Endothelial cell of umbilical vein (primary cell): ENCODE results near the gene ALDH1L1. TPM values are rescaled to one million over a fixed set of nuclear protein-coding genes. Genes with fewer than 3 reads are reported as not detected.
A peak's percentile ranks its signal among the peaks of the same experiment; 100 is the strongest.

Source experiments
- BruUV-seq: library from RNA; stranded (reverse); fragments of 400-500 nt; replicated peaks from 2 replicates; lab custom pipeline; 2021; lab: Mats Ljungman, UMichigan
- CTCF ChIA-PET: fragments of 300-600, 350-600 bp; sonication (Branson Sonifier 250); formaldehyde crosslinking; loops from one replicate; lab custom pipeline; 2021; ENCODE audit warnings: antibody characterized with exemption, inconsistent platforms; lab: Charles Lee
- POLR2A ChIA-PET: fragments of 300-600, 350-600 bp; sonication (Branson Sonifier 250); formaldehyde crosslinking; loops from one replicate; lab custom pipeline; 2021; ENCODE audit warnings: antibody characterized with exemption, inconsistent platforms; lab: Charles Lee
- DNase-seq: peaks from one replicate; pipeline ENCODE4 v3.0.0-alpha.2; 2011; ENCODE audit warnings: low read depth, low spot score
- FAIRE-seq: peaks from 2 replicates; lab custom pipeline; 2011; peaks lifted over from hg19 to GRCh38; lab: Jason Lieb, UNC
- H2AFZ ChIP-seq: 2 replicates; pipeline ENCODE4 v1.6.0; 2012; ENCODE audit warnings: low read depth, low read length, control low read depth, inconsistent platforms
- H3K27ac ChIP-seq: 2 replicates; pipeline ENCODE4 v1.5.1; 2011; ENCODE audit warnings: low read depth, mild to moderate bottlenecking, control low read depth, low read length, moderate library complexity; ENCODE audit not compliant: insufficient read depth
- H3K27me3 ChIP-seq, 2 experiments: 2 replicates each; pipeline versions ENCODE4 v1.6.0 to v1.6.1; 2011; ENCODE audit warnings: low read length in 2 of 2, mixed read lengths in 1 of 2; ENCODE audit not compliant: control insufficient read depth in 2 of 2, insufficient read depth in 2 of 2
- H3K36me3 ChIP-seq, 2 experiments: 2 replicates in 1 of 2; 3 replicates in 1 of 2; pipeline ENCODE4 v1.5.1; 2011; ENCODE audit warnings: low read length in 2 of 2, mild to moderate bottlenecking in 1 of 2, moderate library complexity in 1 of 2; ENCODE audit not compliant: control insufficient read depth in 2 of 2, insufficient read depth in 2 of 2; ENCODE audit errors: extremely low read depth in 1 of 2
- H3K4me1 ChIP-seq: 3 replicates; pipeline ENCODE4 v1.5.1; 2011; ENCODE audit warnings: mild to moderate bottlenecking, low read length; ENCODE audit not compliant: control insufficient read depth, insufficient read depth; ENCODE audit errors: extremely low read depth
- H3K4me2 ChIP-seq: 2 replicates; pipeline ENCODE4 v1.6.1; 2011; ENCODE audit warnings: low read length, control low read depth, mixed read lengths; ENCODE audit not compliant: insufficient read depth
- H3K4me3 ChIP-seq, 3 experiments: fragments of 200-600 bp in 1 of 3; sonication (generic), shearing (Covaris generic) in 1 of 3; replicated peaks in 1 of 3; 2 replicates each; pipeline ENCODE4 v1.5.1; 2011 to 2016; ENCODE audit warnings: control low read depth in 3 of 3, low read length in 3 of 3, mild to moderate bottlenecking in 2 of 3, inconsistent platforms in 1 of 3, low read depth in 1 of 3, moderate library complexity in 1 of 3; ENCODE audit not compliant: insufficient read depth in 1 of 3
- H3K79me2 ChIP-seq: 2 replicates; pipeline ENCODE4 v1.6.0; 2012; ENCODE audit warnings: low read length, inconsistent platforms; ENCODE audit not compliant: control insufficient read depth, insufficient read depth
- H3K9ac ChIP-seq: replicated peaks from 2 replicates; pipeline ENCODE3; 2011; ENCODE audit warnings: low read length, control low read depth; ENCODE audit not compliant: insufficient read depth; ENCODE audit errors: extremely low read depth
- H3K9me1 ChIP-seq: replicated peaks from 3 replicates; pipeline ENCODE4 v1.6.0; 2011; ENCODE audit warnings: mild to moderate bottlenecking, low read length; ENCODE audit not compliant: control insufficient read depth, insufficient read depth; ENCODE audit errors: extremely low read depth
- H3K9me3 ChIP-seq: replicated peaks from 2 replicates; pipeline ENCODE4 v1.5.1; 2012; ENCODE audit warnings: low read length, inconsistent platforms; ENCODE audit not compliant: control insufficient read depth, insufficient read depth
- H4K20me1 ChIP-seq: replicated peaks from 2 replicates; pipeline ENCODE3; 2011; ENCODE audit warnings: mild to moderate bottlenecking, low read length; ENCODE audit not compliant: control insufficient read depth, insufficient read depth; ENCODE audit errors: extremely low read depth
- CTCF ChIP-seq, 2 donors: IDR thresholded peaks; 1 replicate in 1 of 2; 2 replicates in 1 of 2; pipeline ENCODE4 v1.5.1; 2011; ENCODE audit warnings: low read length in 2 of 2, mild to moderate bottlenecking in 2 of 2, moderate library complexity in 2 of 2, control low read depth in 1 of 2, inconsistent platforms in 1 of 2, low read depth in 1 of 2; ENCODE audit not compliant: insufficient read depth in 1 of 2; ENCODE audit errors: extremely low read depth in 1 of 2
- FOS ChIP-seq: IDR thresholded peaks from 2 replicates; pipeline ENCODE4 v1.6.1; 2011; ENCODE audit warnings: mild to moderate bottlenecking, low read length, moderate library complexity, borderline replicate concordance; ENCODE audit not compliant: insufficient read depth
- GATA2 ChIP-seq: IDR thresholded peaks from 2 replicates; pipeline ENCODE4 v1.7.0; 2011; ENCODE audit warnings: low read depth, mild to moderate bottlenecking, moderate library complexity, mixed read lengths, low read length; ENCODE audit not compliant: insufficient read length, insufficient read depth
- JUN ChIP-seq: IDR thresholded peaks from 2 replicates; pipeline ENCODE4 v1.6.1; 2011; ENCODE audit warnings: borderline replicate concordance, low read depth; ENCODE audit not compliant: insufficient read length, insufficient read depth
- MAX ChIP-seq: IDR thresholded peaks from 2 replicates; pipeline ENCODE4 v1.6.1; 2011; ENCODE audit not compliant: insufficient read depth, insufficient read length
- dilution Hi-C: fragments of 300-500 bp; cut with MboI; formaldehyde crosslinking; loops from one replicate; pipeline ENCODE4 v1.15.0; 2019; ENCODE audit warnings: low sequenced_read_pairs; ENCODE audit not compliant: extremely low pct_ligation_motif_present
- intact Hi-C: fragments of 100-400 bp; cut with micrococcal nuclease; formaldehyde crosslinking; loops from one replicate; pipeline ENCODE4 v1.10.0; 2022
- polyA plus RNA-seq, 4 experiments: library from polyadenylated mRNA; depleted of rRNA in 3 of 4; stranded (reverse) in 3 of 4; unstranded in 1 of 4; fragments of >200 nt; gene quantifications; 2 replicates each; pipeline versions ENCODE4 v1.2.1 to v1.2.3, GENCODE V29; 2011 to 2012; ENCODE audit warnings: missing spikeins in 1 of 4
- total RNA-seq: library from RNA; stranded (reverse); gene quantifications from 2 replicates; pipeline ENCODE4 v1.2.3, GENCODE V29; 2021

Gene ALDH1L1
- total and polyA plus RNA-seq, 2 donors (not counting 3 experiments of a cell fraction or from before 2014, with no cell fraction given) = not detected

GRCh38 chr3:126216416-126216815 lies 36.0 kb upstream of the ALDH1L1 start:
- CTCF ChIA-PET = interaction anchor here (0.8 to 4.6 kb wide), 3 partner anchors 14 to 30 kb away, joined by 3 to 19 read pairs (median 3); no protein-coding TSS in a partner anchor

More at GRCh38 chr3:126216416-126216815, 36.0 kb upstream of the ALDH1L1 start:
- Histone ChIP-seq H3K4me2 (no peak overlapping the region), H3K4me3 (no peak overlapping the region), H3K4me1 (peaks cover 8% of the 10 kb centered on the region), H3K9me1 (no peaks in the 10 kb centered on the region), H3K27ac (no peak overlapping the region), H2AFZ (no peak overlapping the region), H3K36me3 (no peaks in the 10 kb centered on the region), H3K27me3 (peaks cover 25 to 46% of the 10 kb centered on the region in 2 experiments), H3K79me2 (no peaks in the 10 kb centered on the region), H3K9ac (no peak overlapping the region), H3K9me3 (no peaks in the 10 kb centered on the region), H4K20me1 (no peaks in the 10 kb centered on the region)
- no peak for TF ChIP-seq GATA2
- TF ChIP-seq CTCF (IDR thresholded peaks at IDR 0.05; ENCODE audit: extremely low read depth in 1 of 2, insufficient read depth in 1 of 2, low read depth in 1 of 2, low read length in 2 of 2) = no peak
- TF ChIP-seq MAX = no peak
- TF ChIP-seq JUN = no peak
- peak; percentile 38 for TF ChIP-seq FOS
- POLR2A ChIA-PET = no interaction called here
- dilution Hi-C loops (no loop called here), intact Hi-C loops (no loop called here)
- no TSS peak for BruUV-seq
- DNase-seq (no peak), FAIRE-seq (no peak)
